HG02943 (cell line): ENCODE results near the gene TLR3.

ENCODE experiments used
- ATAC-seq: cut with Tn5 transposase; IDR thresholded peaks from one replicate; pipeline ENCODE4 v1.9.1; 2021; ENCODE audit warnings: mild to moderate bottlenecking, low read depth, moderate library complexity; ENCODE audit not compliant: unreplicated experiment

Gene TLR3

GRCh38 chr4:186104114-186104889, 35.3 kb downstream of the TLR3 start, which contains the start of gene FAM149A:
FAM149A (plus strand) TSS chr4:186104704.
- peak; percentile 64 for ATAC-seq

- peak; percentile 29 for ATAC-seq
Measured at GRCh38 chr4:186104890-186105646, 36.1 kb downstream of the TLR3 start.

- no peak for ATAC-seq
Measured at GRCh38 chr4:186105647-186106321, 36.8 kb downstream of the TLR3 start.

- ATAC-seq, result no peak
Measured at GRCh38 chr4:186107947-186108346, 39.0 kb downstream of the TLR3 start.

GRCh38 chr4:186108391-186108790, 39.4 kb downstream of the TLR3 start:
- no peak for ATAC-seq

GRCh38 chr4:186109245-186109644, 40.3 kb downstream of the TLR3 start:
- no peak for ATAC-seq

GRCh38 chr4:186116697-186117096, 47.7 kb downstream of the TLR3 start:
- ATAC-seq, result no peak

GRCh38 chr4:186118582-186118981, 49.6 kb downstream of the TLR3 start:
- ATAC-seq, result no peak

GRCh38 chr4:186121057-186121456, 52.1 kb downstream of the TLR3 start:
- no peak for ATAC-seq

GRCh38 chr4:186128842-186129241, 59.9 kb downstream of the TLR3 start:
- ATAC-seq, result no peak

GRCh38 chr4:186131935-186132334, 63.0 kb downstream of the TLR3 start:
- no peak for ATAC-seq

- no peak for ATAC-seq
Measured at GRCh38 chr4:186132577-186133242, 63.8 kb downstream of the TLR3 start.

- peak; percentile 98 for ATAC-seq
Measured at GRCh38 chr4:186134257-186134656, 65.3 kb downstream of the TLR3 start.

- ATAC-seq, result no peak
Measured at GRCh38 chr4:186134861-186135260, 65.9 kb downstream of the TLR3 start.

- ATAC-seq, result no peak
Measured at GRCh38 chr4:186137196-186137794, 68.3 kb downstream of the TLR3 start.
